Type B pancreatic cell (in vitro differentiated cells): ENCODE results near the gene FAM20C. TPM values are rescaled to one million over a fixed set of nuclear protein-coding genes. Genes with fewer than 3 reads are reported as not detected.

ENCODE experiments used
- DNase-seq: peaks from one replicate; pipeline ENCODE4 v3.0.0; 2021; ENCODE audit warnings: mixed read lengths; ENCODE audit not compliant: unreplicated experiment; ENCODE audit errors: extremely low spot score
- H3K27ac Mint-ChIP-seq: 2 replicates; pipeline ENCODE4 v1.8.0; 2021; ENCODE audit warnings: mild to moderate bottlenecking, mixed read lengths
- H3K27me3 Mint-ChIP-seq: 2 replicates; pipeline ENCODE4 v1.8.0; 2021; ENCODE audit warnings: mixed read lengths
- H3K36me3 Mint-ChIP-seq: 2 replicates; pipeline ENCODE4 v1.8.0; 2021; ENCODE audit warnings: mixed read lengths
- H3K4me1 Mint-ChIP-seq: one replicate; pipeline ENCODE4 v1.8.0; 2021; ENCODE audit warnings: mixed read lengths; ENCODE audit not compliant: unreplicated experiment
- H3K4me3 Mint-ChIP-seq: 2 replicates; pipeline ENCODE4 v1.8.0; 2021; ENCODE audit warnings: mild to moderate bottlenecking, mixed read lengths
- H3K9me3 Mint-ChIP-seq: 2 replicates; pipeline ENCODE4 v1.8.0; 2021; ENCODE audit warnings: mixed read lengths
- total RNA-seq: library from RNA; stranded (reverse); gene quantifications from 2 replicates; pipeline ENCODE4 v1.2.1, GENCODE V29; 2021; ENCODE audit warnings: low replicate concordance
- TF ChIP-seq, protein P1 (sequence below): fragments of 200-600 bp; sonication (generic); conservative IDR thresholded peaks from 2 replicates; pipeline ENCODE4 v1.5.0; 2021; ENCODE audit warnings: antibody characterized with exemption, mild to moderate bottlenecking

The FAM20C gene
- total RNA-seq, 1 donor from 2014 or later = 18.1 TPM

DNA sequence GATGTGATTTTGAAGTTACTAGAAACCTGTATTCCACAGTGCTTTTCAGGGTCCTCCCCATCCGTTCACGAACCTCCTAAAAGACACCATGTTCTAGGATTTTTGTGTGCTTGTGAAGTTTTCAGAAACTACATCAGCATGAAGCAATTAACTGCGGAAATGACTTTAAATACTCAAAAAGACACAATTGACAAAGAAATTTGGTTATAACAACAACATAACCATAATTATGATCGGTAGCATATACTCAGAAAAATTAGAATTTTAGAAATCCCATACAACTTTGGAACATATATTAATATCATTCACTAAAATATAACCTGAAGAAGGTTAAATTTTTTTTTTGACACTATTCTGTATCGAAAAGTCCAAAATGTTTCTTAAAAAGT lies 43.8 kb upstream of the FAM20C start:
- Mint-ChIP-seq H3K4me3 (peak overlapping the region; percentile 97), H3K27me3 (no peaks in the 10 kb centered on the region), H3K27ac (peak overlapping the region; percentile 100), H3K9me3 (no peaks in the 10 kb centered on the region), H3K36me3 (peaks cover 3% of the 10 kb centered on the region), H3K4me1 (peaks cover 14% of the 10 kb centered on the region)
- TF ChIP-seq, protein P1, sequence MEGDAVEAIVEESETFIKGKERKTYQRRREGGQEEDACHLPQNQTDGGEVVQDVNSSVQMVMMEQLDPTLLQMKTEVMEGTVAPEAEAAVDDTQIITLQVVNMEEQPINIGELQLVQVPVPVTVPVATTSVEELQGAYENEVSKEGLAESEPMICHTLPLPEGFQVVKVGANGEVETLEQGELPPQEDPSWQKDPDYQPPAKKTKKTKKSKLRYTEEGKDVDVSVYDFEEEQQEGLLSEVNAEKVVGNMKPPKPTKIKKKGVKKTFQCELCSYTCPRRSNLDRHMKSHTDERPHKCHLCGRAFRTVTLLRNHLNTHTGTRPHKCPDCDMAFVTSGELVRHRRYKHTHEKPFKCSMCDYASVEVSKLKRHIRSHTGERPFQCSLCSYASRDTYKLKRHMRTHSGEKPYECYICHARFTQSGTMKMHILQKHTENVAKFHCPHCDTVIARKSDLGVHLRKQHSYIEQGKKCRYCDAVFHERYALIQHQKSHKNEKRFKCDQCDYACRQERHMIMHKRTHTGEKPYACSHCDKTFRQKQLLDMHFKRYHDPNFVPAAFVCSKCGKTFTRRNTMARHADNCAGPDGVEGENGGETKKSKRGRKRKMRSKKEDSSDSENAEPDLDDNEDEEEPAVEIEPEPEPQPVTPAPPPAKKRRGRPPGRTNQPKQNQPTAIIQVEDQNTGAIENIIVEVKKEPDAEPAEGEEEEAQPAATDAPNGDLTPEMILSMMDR = no peak
- no peak for DNase-seq

DNA sequence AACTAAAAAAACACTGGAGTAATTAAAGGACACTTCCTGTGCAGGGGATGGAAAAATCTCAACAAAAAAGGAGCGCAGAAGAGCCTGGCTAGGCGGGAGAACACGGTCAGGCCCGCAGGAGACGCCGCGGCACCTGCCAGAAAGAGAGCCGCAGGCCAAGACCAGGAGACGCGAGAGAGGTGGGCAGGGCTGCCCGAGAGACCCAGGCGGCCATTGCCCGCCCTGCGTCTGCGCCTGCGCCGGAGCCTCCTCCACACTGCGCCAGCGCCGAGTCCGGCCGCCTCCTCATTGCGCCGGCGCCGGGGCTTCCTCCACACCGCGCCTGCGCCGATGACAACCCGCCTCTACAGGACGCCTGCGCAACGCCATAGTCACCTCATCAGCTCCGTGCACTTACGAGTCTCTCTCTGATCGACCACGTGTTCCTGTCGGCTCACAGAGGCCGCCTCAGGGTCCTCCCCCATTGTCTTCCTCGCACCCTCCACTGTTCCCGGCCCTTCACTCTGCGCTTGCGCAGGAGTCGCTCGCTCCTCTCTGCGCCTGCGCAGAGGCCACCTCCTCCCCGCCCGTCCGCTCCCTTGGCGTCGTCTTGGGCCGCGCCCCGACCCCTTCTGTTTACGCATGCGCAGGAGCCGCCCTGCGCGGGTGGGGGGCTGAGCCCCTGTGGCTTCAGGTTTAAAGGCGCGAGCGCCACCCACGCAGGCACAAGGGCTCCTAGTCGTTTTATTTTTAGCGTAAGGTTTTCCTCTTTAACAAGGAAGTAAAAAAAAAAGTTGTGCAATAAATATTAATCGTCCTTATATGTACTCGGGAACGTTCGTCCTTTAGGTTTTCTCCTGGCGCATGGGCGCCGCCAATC lies 43.2 kb upstream of the FAM20C start:
- no peaks in the 10 kb centered on the region for H3K27me3 Mint-ChIP-seq
- peaks cover 3% of the 10 kb centered on the region for H3K36me3 Mint-ChIP-seq
- TF ChIP-seq, protein P1 = no peak
- H3K9me3 Mint-ChIP-seq = no peaks in the 10 kb centered on the region
- H3K4me1 Mint-ChIP-seq = peaks cover 14% of the 10 kb centered on the region
- peak overlapping the region; percentile 97 for H3K4me3 Mint-ChIP-seq
- peak; percentile 98 for DNase-seq
- H3K27ac Mint-ChIP-seq = peak overlapping the region; percentile 100

DNA sequence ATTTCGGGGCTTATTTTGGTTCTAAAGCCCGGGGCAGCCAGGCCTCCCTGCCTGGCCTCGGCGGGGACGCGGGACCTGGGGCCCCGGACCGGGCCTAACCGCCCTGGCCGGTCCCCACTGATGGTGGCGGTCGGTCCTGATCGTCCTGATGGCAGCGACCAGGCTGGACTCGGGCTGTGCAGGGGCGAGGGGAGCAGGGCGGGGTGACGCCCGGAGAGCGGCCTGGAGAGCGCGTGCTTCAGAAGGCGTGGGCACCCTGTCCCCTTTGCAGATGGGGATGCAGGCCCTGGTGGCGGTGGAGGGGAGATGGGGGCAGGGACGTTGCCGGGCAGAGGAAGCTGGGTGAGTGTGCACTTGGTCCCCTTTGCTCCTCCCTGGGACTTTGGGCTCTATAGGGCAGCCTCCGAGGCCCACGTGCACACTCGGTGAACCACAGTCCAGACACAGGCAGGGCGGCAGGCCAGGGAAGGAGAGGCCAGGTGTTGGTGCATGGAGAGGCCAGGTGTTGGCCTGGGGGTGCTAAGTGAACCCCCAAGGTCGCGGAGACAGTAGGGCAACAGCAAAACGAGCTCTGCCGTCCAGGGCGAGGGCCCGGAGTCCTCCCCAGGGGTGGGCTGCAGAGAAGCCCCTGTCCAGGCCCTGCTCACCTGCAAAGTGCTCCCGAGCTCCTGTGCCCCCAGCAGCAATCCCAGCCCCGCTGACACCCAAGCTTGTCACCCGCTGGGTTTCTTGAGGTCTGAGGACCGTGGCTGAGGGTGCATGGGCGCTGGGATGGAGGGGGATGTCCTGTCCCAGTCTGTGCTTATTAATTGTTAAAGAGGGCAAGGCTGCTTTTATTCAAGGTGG lies 42.4 kb upstream of the FAM20C start:
- DNase-seq = peak; percentile 71
- peaks cover 14% of the 10 kb centered on the region for H3K4me1 Mint-ChIP-seq
- no peaks in the 10 kb centered on the region for H3K27me3 Mint-ChIP-seq
- TF ChIP-seq, protein P1 = no peak
- peak overlapping the region; percentile 100 for H3K27ac Mint-ChIP-seq
- H3K4me3 Mint-ChIP-seq = peak overlapping the region; percentile 97
- H3K9me3 Mint-ChIP-seq = no peaks in the 10 kb centered on the region
- H3K36me3 Mint-ChIP-seq = peaks cover 3% of the 10 kb centered on the region

DNA sequence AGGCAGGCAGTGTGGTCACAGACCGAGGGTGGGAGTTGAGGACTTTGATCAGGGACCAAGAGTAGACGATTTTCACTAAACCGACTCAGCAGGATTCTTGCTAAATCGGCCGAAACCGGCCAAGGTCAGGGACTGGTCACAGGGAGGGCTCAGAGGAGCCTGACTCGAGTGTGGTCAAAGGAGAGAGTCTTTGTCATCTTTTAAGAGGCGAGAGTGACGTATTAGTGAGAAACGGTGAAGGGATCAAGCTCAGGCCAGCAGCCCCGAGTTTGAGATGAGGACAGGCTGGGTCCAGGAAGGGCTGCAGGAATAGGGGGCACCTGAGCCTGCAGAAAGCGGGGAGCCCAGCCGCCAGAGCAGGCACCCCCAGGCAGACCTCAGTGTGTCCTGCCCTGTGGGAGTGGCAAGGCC lies 41.6 kb upstream of the FAM20C start:
- TF ChIP-seq, protein P1 = no peak
- H3K9me3 Mint-ChIP-seq = no peaks in the 10 kb centered on the region
- H3K4me3 Mint-ChIP-seq = peak overlapping the region; percentile 40
- peaks cover 2% of the 10 kb centered on the region for H3K27me3 Mint-ChIP-seq
- H3K27ac Mint-ChIP-seq = peak overlapping the region; percentile 58
- peaks cover 3% of the 10 kb centered on the region for H3K36me3 Mint-ChIP-seq
- DNase-seq = no peak
- H3K4me1 Mint-ChIP-seq = peaks cover 14% of the 10 kb centered on the region

DNA sequence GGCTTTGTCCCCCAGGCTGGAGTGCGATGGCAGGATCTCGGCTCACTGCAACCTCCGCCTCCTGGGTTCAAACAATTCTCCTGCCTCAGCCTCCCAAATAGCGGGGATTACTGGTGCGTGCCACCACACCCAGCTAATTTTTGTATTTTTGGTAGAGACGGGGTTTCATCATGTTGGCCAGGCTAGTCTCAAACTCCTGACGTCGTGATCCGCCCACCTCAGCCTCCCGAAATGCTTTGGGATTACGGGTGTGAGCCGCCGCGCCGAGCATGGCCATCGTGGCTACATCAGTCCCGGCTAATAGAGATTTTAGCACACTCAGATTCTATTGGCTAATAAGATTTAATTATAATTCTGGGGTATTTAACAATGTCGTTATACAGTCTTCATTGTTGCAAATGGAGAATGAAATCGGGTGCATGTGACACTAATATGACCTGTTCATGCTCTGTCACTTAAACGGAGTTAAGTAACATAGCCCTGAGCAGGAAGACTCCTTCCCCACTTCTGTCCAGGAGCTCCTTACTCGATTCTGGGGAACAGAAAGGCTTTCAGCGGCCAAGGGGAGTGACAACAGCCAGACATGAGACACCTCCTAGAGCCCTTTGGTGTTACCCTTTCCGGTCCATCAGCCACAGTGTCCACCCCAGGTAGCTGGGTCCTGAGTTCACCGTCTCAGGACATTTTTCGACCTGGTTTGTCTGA lies 40.9 kb upstream of the FAM20C start:
- Mint-ChIP-seq H3K4me1 (peaks cover 14% of the 10 kb centered on the region), H3K27me3 (peaks cover 3% of the 10 kb centered on the region), H3K4me3 (no peak overlapping the region), H3K27ac (no peak overlapping the region), H3K36me3 (peaks cover 2% of the 10 kb centered on the region), H3K9me3 (no peaks in the 10 kb centered on the region)
- DNase-seq = no peak
- TF ChIP-seq, protein P1 = no peak
